IPS DF 4.7 (cell line): ENCODE results near the gene KCNJ4.
"Not testable (repeated sequence)": the region's sequence is repeated elsewhere in the genome, so short reads cannot be mapped to it uniquely, and the experiment has no call there.

Experiments used
- DNase-seq: peaks from one replicate; pipeline ENCODE4 v3.0.0-alpha.2; 2013; ENCODE audit warnings: low spot score; ENCODE audit errors: extremely low read depth

Gene KCNJ4

GRCh38 chr22:38413085-38414008 is 41.7 kb downstream of the KCNJ4 start:
- no peak for DNase-seq

DNA sequence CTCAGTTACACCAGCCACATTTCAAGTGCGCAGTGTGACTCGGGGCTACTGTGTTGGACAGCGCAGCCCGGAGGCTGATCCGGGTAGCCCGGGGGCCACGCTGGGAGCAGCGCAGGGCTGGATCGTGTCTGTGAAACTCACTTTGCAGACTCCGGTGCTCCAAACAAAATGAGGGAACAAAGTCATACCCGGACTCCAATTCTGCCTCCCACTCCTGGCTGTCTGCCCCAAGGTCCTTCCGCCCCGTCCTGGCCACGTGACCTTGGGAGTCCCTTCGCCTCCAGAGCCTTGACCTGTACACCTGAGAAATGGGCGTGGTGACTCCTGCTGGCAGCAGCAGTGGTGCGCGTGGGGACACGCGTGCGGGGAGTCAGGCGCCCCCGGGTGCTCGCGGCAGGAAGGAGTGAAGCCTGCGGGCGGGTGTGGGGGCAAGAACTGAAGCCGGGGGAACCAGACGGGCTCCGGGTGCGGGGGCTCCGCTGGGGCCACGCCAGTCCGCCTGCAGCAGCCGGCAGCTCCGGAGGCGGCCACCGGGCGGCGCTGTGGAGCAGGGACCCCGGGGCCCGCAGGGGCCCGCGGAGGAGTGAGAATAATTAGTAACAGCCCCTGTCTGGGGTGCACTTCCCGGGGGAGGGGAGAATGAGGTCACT is 42.4 kb downstream of the KCNJ4 start:
- DNase-seq, result no peak

DNA sequence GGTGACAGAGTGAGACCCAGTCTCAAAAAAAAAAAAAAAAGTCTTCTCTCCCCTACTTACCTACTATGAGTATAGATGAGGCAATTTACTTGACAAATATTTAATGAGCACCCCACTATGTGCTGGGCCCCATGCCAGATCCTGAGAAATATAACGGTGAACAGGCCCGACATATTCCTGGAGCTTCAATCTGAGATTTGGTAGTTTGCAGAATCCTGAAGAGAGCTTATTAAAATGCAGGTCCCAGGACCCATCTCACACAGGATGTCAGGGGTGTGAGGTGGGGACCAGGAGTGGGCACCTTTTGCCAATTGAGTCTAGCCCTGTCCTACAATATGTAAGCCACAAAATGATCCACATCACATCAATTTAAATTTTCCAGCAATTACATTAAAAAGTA is 44.0 kb downstream of the KCNJ4 start:
- DNase-seq, result no peak

GRCh38 chr22:38409916-38410315 is 45.1 kb downstream of the KCNJ4 start:
- not testable (repeated sequence) for DNase-seq

- no peak for DNase-seq
Measured at GRCh38 chr22:38406617-38407016, 48.4 kb downstream of the KCNJ4 start.

DNA sequence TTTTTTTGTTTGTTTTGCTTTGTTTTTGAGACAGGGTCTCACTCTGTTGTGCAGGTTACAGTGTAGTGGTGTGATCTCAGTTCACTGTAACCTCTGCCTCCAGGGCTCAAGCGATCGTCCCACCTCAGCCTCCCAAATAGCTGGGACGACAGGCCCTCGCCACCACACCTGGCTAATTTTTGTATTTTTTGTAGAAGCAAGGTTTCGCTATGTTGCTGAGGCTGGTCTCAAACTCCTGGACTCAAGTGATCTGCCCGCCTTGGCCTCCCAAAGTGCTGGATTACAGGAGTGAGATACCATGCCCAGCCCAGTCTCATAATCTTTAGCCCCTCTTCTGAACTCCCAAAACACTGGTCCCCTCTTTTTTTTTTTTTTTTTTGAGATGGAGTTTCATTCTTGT is 50.6 kb downstream of the KCNJ4 start:
- DNase-seq, result no peak

DNA sequence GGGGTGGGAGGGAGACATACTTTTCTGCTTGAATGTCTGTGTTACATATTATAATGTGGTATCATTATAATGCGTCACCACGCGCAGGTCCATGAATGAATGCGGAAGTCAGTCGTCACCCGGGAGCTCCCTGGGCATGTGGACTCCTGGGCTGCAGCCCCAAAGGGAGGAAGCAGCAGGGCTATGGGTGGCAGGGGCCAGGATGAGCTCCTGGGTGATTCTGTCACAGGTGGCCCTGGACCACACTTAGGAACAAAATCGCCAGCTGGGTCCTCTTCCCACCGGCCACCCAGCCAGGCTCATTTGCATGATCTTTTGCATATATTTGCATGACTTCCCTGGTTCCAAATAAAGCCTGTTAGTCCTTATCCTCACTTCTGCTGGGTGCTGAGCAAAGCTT is 51.2 kb downstream of the KCNJ4 start:
- DNase-seq, result no peak

DNA sequence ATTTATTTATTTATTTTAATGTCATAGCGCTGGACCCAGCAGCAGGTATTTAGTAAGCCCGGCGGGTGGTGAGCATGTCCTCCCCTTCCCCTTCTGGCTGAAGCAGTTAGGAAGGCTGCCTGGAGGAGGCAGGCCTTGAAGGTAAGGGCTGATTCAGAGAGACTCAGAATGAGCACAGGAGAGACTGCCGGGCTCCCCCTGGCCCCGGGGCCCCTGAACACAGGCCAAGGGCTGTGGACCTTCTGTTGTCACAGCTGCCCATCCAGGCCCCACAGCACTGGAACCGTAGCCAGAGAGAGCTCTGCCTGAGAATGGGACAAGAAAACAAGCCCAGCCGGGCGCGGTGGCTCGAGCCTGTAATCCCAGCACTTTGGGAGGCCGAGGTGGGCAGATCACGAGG is 52.8 kb downstream of the KCNJ4 start:
- DNase-seq, result no peak

DNA sequence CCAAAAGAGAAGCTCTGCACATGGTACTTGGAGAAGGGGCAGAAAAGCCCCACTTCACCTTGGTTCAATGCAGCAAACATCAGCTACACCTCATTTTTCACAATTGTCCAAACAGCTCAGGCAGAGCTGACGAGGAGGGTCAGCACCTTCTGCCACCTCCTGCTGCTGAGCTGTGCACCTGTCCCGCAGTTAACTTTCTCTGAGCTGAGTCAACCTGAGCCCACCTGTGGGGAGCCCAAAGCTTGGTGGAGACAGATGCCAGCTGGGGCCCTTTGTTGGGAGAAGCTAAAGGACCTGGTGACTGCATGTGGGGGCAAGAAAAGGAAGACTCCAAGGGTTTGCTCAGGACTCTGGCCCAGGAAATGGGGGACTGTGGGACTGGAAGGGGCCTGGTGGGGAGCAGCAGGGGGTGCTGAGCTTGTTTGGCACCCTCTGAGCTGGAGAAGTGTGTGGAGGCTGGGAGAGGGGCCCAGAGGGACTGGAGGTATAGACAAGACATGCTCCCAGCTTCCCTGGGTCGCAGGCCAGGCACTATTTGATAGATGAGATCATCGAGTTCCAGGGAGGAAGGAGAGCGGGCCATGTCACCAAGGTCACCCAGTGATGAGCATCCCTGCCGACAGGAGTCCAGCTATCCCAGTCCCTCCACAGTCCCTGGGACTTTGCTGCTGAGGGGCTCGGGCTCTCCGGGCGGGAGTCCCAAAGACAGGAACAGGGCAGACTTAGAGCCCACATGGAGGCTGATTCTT is 53.5 kb downstream of the KCNJ4 start:
- no peak for DNase-seq

- DNase-seq, result not testable (repeated sequence)
Measured at GRCh38 chr22:38400256-38400655, 54.7 kb downstream of the KCNJ4 start.

DNA sequence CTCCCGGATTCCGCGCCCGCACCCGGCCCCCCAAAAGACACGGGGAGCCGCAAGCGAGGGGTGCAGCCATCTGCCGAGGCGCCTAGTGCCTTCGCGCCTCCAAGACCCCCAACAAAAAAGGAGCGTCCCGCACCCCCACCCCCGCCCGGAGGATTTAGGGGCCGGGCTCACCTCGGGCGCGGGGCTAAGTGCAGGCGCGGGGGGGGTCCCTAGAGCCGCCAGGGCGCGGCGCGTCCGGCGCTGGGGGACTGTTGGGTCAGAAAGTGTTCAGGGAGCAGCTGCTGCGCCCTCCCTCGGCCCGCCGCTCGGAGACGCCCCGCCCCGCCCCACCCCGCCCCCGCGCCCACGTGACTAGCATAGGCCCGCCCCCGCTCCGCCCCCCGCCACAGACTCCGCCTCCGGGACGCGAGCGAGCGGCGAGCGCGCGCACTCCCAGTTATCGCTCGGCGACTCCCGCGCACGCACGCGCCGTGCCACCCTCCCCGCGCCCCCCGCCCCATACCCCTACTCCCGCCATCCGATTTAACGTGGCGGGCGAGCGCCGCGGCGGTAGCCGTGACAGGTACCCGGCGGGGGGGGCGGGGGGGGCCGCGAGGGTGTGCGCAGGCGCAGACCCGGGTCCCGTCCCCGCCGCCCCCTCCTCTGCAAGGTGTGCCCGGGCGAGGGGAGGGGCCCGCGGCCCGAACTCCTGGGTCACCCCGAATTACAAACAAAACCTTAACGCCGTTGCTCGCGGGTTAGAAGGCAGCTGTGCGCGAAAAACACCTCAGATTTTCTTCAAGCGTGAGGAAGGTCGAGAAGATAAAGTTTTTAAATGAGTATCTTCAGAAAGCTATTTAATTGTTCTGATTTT is 56.2 kb downstream of the KCNJ4 start:
- no peak for DNase-seq

- DNase-seq, result not testable (repeated sequence)
Measured at GRCh38 chr22:38398181-38398608, 56.8 kb downstream of the KCNJ4 start.

- no peak for DNase-seq
Measured at GRCh38 chr22:38397189-38398085, 57.6 kb downstream of the KCNJ4 start.

DNA sequence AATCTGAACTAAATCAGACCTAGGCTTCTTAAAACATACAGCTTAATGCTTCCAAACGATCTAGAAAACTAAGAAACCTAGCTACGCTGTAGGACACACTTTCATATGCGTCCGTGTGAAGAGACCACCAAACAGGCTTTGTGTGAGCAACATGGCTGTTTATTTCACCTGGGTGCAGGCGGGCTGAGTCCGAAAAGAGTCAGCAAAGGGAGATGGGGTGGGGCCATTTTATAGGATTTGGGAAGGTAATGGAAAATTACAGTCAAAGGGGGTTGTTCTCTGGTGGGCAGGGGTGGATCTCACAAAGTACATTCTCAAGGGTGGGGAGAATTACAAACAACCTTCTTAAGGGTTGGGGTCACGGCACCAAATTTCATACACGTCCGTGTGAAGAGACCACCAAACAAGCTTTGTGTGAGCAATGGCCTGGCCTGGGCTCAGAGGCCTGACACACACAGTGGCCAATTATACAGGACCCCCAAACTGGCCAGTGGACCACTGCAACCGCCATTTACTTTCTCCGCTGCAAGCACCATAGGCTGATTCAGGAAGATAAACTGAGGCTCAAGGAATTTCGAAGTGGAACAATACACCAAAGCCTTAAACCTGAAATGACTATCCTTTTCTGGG is 58.4 kb downstream of the KCNJ4 start:
- DNase-seq, result not testable (repeated sequence)

DNA sequence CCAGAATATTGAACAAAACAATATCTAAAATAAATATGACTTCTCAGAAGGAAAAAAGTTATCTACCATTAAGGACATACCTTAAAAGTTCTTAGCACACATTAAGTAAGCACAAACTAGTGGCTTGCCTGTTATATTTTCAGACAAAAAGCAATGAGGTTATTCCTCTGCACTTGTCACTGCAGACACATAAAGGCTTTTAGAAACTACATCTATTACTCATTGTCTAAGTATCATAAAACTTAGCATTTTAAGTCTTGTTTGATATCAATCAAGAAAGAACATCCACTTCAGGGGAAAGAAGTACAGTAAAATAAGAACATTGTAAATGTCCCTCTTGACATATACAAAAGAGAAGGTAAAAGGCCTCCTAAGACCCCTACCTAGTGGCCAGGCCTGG is 59.1 kb downstream of the KCNJ4 start:
- DNase-seq, result not testable (repeated sequence)

- not testable (repeated sequence) for DNase-seq
Measured at GRCh38 chr22:38394929-38395624, 59.9 kb downstream of the KCNJ4 start.

DNA sequence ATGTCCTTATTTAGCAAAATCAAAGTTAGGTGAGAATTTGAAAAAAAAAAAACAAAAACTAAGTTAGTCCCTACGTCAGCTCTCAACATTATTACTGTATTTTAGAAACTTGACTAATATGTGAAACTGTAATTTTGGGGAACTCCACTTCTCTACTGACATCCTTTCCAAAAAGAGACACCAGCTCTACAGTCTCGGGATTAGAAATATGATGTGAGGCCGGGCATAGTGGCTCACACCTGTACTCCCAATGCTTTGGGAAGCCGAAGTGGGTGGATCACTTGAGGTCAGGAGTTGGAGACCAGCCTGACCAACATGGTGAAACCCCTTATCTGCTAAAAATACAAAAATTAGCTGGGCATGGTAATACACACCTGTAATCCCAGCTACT is 65.6 kb downstream of the KCNJ4 start:
- DNase-seq, result not testable (repeated sequence)

DNA sequence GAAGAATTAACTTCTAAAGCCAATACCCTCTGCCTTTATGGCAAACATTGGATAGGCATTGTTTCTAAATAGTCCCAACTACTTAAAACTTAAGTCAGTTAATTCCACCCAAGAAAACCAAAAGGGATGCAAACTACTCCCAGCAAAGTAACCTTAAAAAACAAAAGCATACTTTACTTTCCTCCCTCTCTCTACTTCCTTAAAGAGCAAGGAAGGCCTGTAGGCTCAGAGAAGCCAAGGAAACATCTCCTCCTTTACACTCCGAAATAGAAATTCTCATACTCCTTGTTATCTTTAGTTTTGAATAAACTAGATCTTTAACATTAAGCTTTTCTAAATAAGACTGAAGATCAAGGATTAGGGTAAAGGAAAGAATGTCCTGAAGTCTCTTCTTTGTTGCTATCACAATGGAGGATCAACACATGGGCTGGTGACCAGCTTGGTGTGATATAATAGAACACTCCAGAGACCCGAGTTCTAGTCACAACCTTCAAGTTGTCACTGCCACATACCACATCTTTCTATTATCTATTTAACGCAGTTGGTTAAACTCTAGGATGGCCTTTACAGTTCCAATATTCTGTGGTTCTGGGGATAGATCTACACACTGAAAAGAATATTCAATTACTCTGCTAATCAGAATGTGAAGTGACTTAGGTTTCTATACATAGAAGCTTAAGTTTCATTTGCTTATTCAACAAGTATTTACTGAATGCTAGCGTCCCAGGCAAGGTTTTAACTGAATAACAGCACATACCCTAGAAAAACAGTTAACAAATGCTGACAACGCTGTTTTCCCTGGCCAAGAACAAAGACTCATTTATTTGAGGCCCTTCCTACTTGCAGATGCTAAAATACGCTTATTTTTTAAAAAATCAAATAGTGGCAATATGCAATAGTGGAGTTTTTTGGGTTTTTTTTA is 66.2 kb downstream of the KCNJ4 start:
- DNase-seq, result not testable (repeated sequence)
